ENCODE measurements around the gene SPATA31A1. TPM values are rescaled to one million over a fixed set of nuclear protein-coding genes. Genes with fewer than 3 reads are reported as not detected.
"Not testable (repeated sequence)": the region's sequence is repeated elsewhere in the genome, so short reads cannot be mapped to it uniquely, and the experiment has no call there.

The SPATA31A1 gene
- total RNA-seq (not detected in 2 replicates), polyA plus RNA-seq (not detected in 2 replicates)

GRCh38 chr9:39355369-39355768 is at the start of gene SPATA31A1:
SPATA31A1 (plus strand) TSS chr9:39355669; CDS start chr9:39355731, 62 bp downstream.
- H3K36me3 ChIP-seq; DNase-seq (ENCODE audit: low read depth in 1 of 2, low spot score in 1 of 2); H3K27ac ChIP-seq; H3K4me1 ChIP-seq (ENCODE audit: low read depth); H3K27me3 ChIP-seq; H3K4me3 ChIP-seq; H3K9me3 ChIP-seq (ENCODE audit: low read depth): not testable (repeated sequence)

DNA sequence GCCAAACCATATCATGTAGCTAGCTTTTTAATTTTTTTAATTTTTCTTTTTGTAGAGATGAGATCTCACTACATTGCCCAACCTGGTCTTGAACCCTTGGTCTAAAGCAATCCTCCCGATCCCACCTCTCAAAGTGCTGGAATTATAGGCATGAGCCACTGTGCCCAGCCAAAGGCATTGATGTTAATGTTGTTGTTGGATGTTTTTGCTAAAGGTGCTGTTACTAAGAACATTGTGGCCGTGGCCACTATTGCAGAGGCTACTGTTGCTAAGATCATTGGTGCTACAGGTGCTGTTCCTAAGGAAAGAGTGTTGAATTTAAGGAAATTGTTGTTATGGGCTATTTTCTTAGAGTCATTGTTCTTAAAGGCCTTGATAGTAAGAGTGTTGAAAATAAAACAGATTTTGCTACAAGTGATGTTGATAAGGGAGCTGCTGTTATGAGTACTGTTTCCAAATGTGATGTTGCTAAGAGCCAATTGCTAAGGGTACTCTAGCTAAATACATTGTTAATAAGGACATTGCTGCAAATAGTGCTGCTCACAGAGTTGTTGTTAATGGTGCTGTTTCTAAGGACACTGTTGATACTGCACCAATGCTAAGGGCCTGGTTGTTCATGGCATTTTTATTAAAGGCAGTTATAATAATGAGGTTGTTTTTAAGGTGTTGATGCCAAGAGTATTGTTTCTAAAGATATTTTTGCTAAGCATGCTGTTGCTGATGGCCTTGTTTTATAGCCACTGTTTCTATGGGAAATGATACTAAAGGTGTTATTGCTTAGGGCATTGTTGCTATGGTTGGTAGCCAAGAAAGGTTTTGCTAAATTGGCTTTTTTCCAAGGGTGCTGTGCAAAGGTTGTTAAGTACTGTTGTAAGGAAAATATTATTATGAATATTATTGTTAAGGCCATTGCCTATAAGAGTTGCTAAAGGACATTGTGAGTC is 52.1 kb downstream of the SPATA31A1 start:
- not testable (repeated sequence) for DNase-seq (ENCODE audit: low read depth in 1 of 2, low spot score in 1 of 2); H3K27me3 ChIP-seq; H3K27ac ChIP-seq

GRCh38 chr9:39411254-39411940 is 55.9 kb downstream of the SPATA31A1 start:
- DNase-seq (ENCODE audit: low read depth in 1 of 2, low spot score in 1 of 2); H3K27ac ChIP-seq; H3K4me1 ChIP-seq (ENCODE audit: low read depth); H3K27me3 ChIP-seq; H3K4me3 ChIP-seq; H3K9me3 ChIP-seq (ENCODE audit: low read depth); H3K36me3 ChIP-seq: not testable (repeated sequence)

More for the DNA sequence above, 52.1 kb downstream of the SPATA31A1 start:
- not testable (repeated sequence) for H3K4me1 ChIP-seq (ENCODE audit: low read depth); H3K4me3 ChIP-seq; H3K9me3 ChIP-seq (ENCODE audit: low read depth); H3K36me3 ChIP-seq

Other genes starting within 250 kb of the SPATA31A1 start
- gene CNTNAP3, start 67.5 kb upstream of the SPATA31A1 start, total RNA-seq = 0.88 and 1.0 TPM in 2 replicates
- gene CNTNAP3, start 67.5 kb upstream of the SPATA31A1 start, polyA plus RNA-seq = 0.70 and 1.1 TPM in 2 replicates